HepG2 (cell line): Measurements from ENCODE around the gene SNPH. TPM values are rescaled to one million over a fixed set of nuclear protein-coding genes. Genes with fewer than 3 reads are reported as not detected.

Source experiments
- GLI4 ChIP-seq: sonication (generic); formaldehyde crosslinking; IDR thresholded peaks from 2 replicates; pipeline ENCODE4 v1.5.1; 2020; ENCODE audit warnings: missing genetic modification reagents, mild to moderate bottlenecking, moderate library complexity, borderline replicate concordance
- GPBP1L1 ChIP-seq: sonication (generic); formaldehyde crosslinking; IDR thresholded peaks from 2 replicates; pipeline ENCODE4 v1.5.0; 2020; ENCODE audit warnings: mild to moderate bottlenecking, missing genetic modification reagents
- KLF13 ChIP-seq: sonication (generic); formaldehyde crosslinking; IDR thresholded peaks from 2 replicates; pipeline ENCODE4 v1.4.0; 2020; ENCODE audit warnings: mild to moderate bottlenecking, missing genetic modification reagents
- PAXIP1 ChIP-seq: sonication (generic); formaldehyde crosslinking; conservative IDR thresholded peaks from 2 replicates; pipeline ENCODE4 v1.4.0; 2020; ENCODE audit warnings: mild to moderate bottlenecking, missing genetic modification reagents, moderate library complexity
- SKI ChIP-seq: fragments of 450-650 bp; IDR thresholded peaks from one replicate; pipeline ENCODE4 v1.6.1; 2018; ENCODE audit warnings: mild to moderate bottlenecking; ENCODE audit not compliant: partially characterized antibody
- SMARCC2 ChIP-seq: fragments of 450-650 bp; IDR thresholded peaks from 2 replicates; pipeline ENCODE4 v1.6.1; 2017; ENCODE audit warnings: antibody characterized with exemption, mild to moderate bottlenecking
- SP4 ChIP-seq: sonication (generic); formaldehyde crosslinking; IDR thresholded peaks from 2 replicates; pipeline ENCODE4 v1.8.1; 2023; ENCODE audit warnings: mild to moderate bottlenecking, missing genetic modification reagents
- ZMAT5 ChIP-seq: sonication (generic); formaldehyde crosslinking; IDR thresholded peaks from 2 replicates; pipeline ENCODE4 v1.5.0; 2020; ENCODE audit warnings: mild to moderate bottlenecking, low read depth, missing genetic modification reagents, borderline replicate concordance
- ZNF224 ChIP-seq: sonication (generic); formaldehyde crosslinking; IDR thresholded peaks from 2 replicates; pipeline ENCODE4 v1.5.0; 2020; ENCODE audit warnings: mild to moderate bottlenecking, missing genetic modification reagents
- ZNF264 ChIP-seq: sonication (generic); formaldehyde crosslinking; IDR thresholded peaks from 2 replicates; pipeline ENCODE4 v1.4.0; 2020; ENCODE audit warnings: missing genetic modification reagents
- ZNF3 ChIP-seq: IDR thresholded peaks from 2 replicates; pipeline ENCODE4 v1.7.0; 2017; ENCODE audit warnings: inconsistent platforms
- ZNF598 ChIP-seq: sonication (generic); formaldehyde crosslinking; IDR thresholded peaks from 2 replicates; pipeline ENCODE4 v1.5.1; 2020; ENCODE audit warnings: mild to moderate bottlenecking, missing genetic modification reagents, borderline replicate concordance
- ZNF687 ChIP-seq: sonication (generic); formaldehyde crosslinking; IDR thresholded peaks from 2 replicates; pipeline ENCODE4 v1.5.1; 2020; ENCODE audit warnings: mild to moderate bottlenecking, missing genetic modification reagents, moderate library complexity
- ZNF703 ChIP-seq: sonication (generic); formaldehyde crosslinking; IDR thresholded peaks from 2 replicates; pipeline ENCODE4 v1.5.1; 2020; ENCODE audit warnings: missing genetic modification reagents, mild to moderate bottlenecking, moderate library complexity, borderline replicate concordance
- ZNF710 ChIP-seq: sonication (generic); formaldehyde crosslinking; IDR thresholded peaks from 2 replicates; pipeline ENCODE4 v1.5.0; 2020; ENCODE audit warnings: mild to moderate bottlenecking, missing genetic modification reagents, borderline replicate concordance
- ZNF724P ChIP-seq: sonication (generic); formaldehyde crosslinking; IDR thresholded peaks from 2 replicates; pipeline ENCODE4 v1.8.0; 2022; ENCODE audit warnings: missing genetic modification reagents, borderline replicate concordance
- ZNF746 ChIP-seq: sonication (generic); formaldehyde crosslinking; IDR thresholded peaks from 2 replicates; pipeline ENCODE4 v1.8.0; 2022; ENCODE audit warnings: mild to moderate bottlenecking, missing genetic modification reagents
- polyA plus RNA-seq, 8 experiments: library from polyadenylated mRNA; depleted of rRNA in 3 of 8; stranded (reverse) in 7 of 8; unstranded in 1 of 8; fragments of >200 nt; fragmentation: Illumina TruSeq in 4 of 8; extraction: Trizol in 4 of 8; gene quantifications; 2 replicates each; pipeline versions ENCODE4 v1.2.1 to v1.2.3, GENCODE V29; 2011 to 2016; ENCODE audit warnings: low read depth in 4 of 8, missing spikeins in 1 of 8, mixed read lengths in 1 of 8; ENCODE audit not compliant: insufficient read depth in 1 of 8
- total RNA-seq, 5 experiments: library from RNA; depleted of rRNA; stranded (reverse); fragments of >200 nt; fragmentation: Illumina TruSeq; extraction: Trizol; gene quantifications; 2 replicates each; pipeline ENCODE4 v1.2.3, GENCODE V29; 2016; ENCODE audit warnings: low read depth in 1 of 5

Gene SNPH
- total and polyA plus RNA-seq, 2 of the 13 experiments (the other 11 are each of a cell fraction or from before 2014, with no cell fraction given), result 0.09 TPM; not detected in 1

- TF ChIP-seq ZNF264 (CRISPR knock-in tag), result no peak
- peak; percentile 24; the same call in 1 of the 2 replicates for TF ChIP-seq ZNF687 (CRISPR knock-in tag)
- no peak for TF ChIP-seq ZNF703 (CRISPR knock-in tag)
- no peak for TF ChIP-seq ZMAT5 (CRISPR knock-in tag)
- TF ChIP-seq PAXIP1 (CRISPR knock-in tag), result peak; percentile 28; the same call in 1 of the 2 replicates
- TF ChIP-seq ZNF3 (CRISPR knock-in tag), result no peak
- no peak for TF ChIP-seq SP4 (CRISPR knock-in tag)
- TF ChIP-seq ZNF224 (CRISPR knock-in tag), result peak; percentile 59; the same call in 1 of the 2 replicates
- TF ChIP-seq ZNF746, result no peak
- TF ChIP-seq KLF13, result no peak
- TF ChIP-seq SMARCC2, result no peak
- no peak for TF ChIP-seq SKI
- TF ChIP-seq ZNF710 (CRISPR knock-in tag), result 0 out of 2 replicates have a peak, but pooled peaks have one; percentile 47
- no peak for TF ChIP-seq ZNF598 (CRISPR knock-in tag)
- TF ChIP-seq GLI4 (CRISPR knock-in tag), result no peak
- no peak for TF ChIP-seq ZNF724P (CRISPR knock-in tag)
- TF ChIP-seq GPBP1L1 (CRISPR knock-in tag), result no peak
Observed at GRCh38 chr20:1317545-1318255, 51.6 kb downstream of the SNPH start (continued).
